Measurements from ENCODE around the gene GSN. TPM values are rescaled to one million over a fixed set of nuclear protein-coding genes. Genes with fewer than 3 reads are reported as not detected.

Gene GSN
- total and polyA plus RNA-seq, 9 of the 15 experiments (the other 6 are each of a cell fraction or from before 2014, with no cell fraction given) = 0.39 to 16.6 (median 8.2) TPM

GRCh38 chr9:121371495-121372061 lies 103.6 kb downstream of the GSN start (continued):
- TF ChIP-seq ETV6 (IDR thresholded peaks at IDR 0.05; ENCODE audit: borderline replicate concordance in 1 of 2, low read depth in 2 of 2, low read length in 1 of 2) (no peak), ETV6 (CRISPR knock-in tag; IDR thresholded peaks at IDR 0.05; ENCODE audit: borderline replicate concordance) (no peak), MYC (IDR thresholded peaks at IDR 0.05; ENCODE audit: low read depth, low read length) (no peak), MYC (CRISPR knock-in tag; IDR thresholded peaks at IDR 0.05; ENCODE audit: borderline replicate concordance, low read depth) (no peak), ZBTB12 (CRISPR knock-in tag; IDR thresholded peaks at IDR 0.05) (no peak), POLR2H (tag; IDR thresholded peaks at IDR 0.05; ENCODE audit: low read depth) (no peak), BCL6 (CRISPR knock-in tag; IDR thresholded peaks at IDR 0.05) (no peak), ZHX1 (conservative IDR thresholded peaks at IDR 0.05; ENCODE audit: low read length) (no peak), POLR3G (IDR thresholded peaks at IDR 0.05; ENCODE audit: extremely low read depth, insufficient read length, insufficient replicate concordance) (no peak), NCOR1 (IDR thresholded peaks at IDR 0.05) (0 out of 2 replicates have a peak, but pooled peaks have one; percentile 4), THAP12 (CRISPR knock-in tag; IDR thresholded peaks at IDR 0.05) (no peak), SIRT6 (IDR thresholded peaks at IDR 0.05; ENCODE audit: low read depth, low read length) (no peak), RBM25 (IDR thresholded peaks at IDR 0.05; ENCODE audit: low read depth, low read length, severe bottlenecking) (peak; percentile 56), ZNF3 (CRISPR knock-in tag; IDR thresholded peaks at IDR 0.05) (no peak), SREBF1 (IDR thresholded peaks at IDR 0.05; ENCODE audit: borderline replicate concordance, low read depth, low read length) (no peak), CBX1 (IDR thresholded peaks at IDR 0.05; ENCODE audit: low read depth) (0 out of 2 replicates have a peak, but pooled peaks have one; percentile 76)
- TF ChIP-seq, protein P1, sequence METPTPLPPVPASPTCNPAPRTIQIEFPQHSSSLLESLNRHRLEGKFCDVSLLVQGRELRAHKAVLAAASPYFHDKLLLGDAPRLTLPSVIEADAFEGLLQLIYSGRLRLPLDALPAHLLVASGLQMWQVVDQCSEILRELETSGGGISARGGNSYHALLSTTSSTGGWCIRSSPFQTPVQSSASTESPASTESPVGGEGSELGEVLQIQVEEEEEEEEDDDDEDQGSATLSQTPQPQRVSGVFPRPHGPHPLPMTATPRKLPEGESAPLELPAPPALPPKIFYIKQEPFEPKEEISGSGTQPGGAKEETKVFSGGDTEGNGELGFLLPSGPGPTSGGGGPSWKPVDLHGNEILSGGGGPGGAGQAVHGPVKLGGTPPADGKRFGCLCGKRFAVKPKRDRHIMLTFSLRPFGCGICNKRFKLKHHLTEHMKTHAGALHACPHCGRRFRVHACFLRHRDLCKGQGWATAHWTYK (CRISPR knock-in tag; IDR thresholded peaks at IDR 0.05) = no peak
- TF ChIP-seq, protein P2, sequence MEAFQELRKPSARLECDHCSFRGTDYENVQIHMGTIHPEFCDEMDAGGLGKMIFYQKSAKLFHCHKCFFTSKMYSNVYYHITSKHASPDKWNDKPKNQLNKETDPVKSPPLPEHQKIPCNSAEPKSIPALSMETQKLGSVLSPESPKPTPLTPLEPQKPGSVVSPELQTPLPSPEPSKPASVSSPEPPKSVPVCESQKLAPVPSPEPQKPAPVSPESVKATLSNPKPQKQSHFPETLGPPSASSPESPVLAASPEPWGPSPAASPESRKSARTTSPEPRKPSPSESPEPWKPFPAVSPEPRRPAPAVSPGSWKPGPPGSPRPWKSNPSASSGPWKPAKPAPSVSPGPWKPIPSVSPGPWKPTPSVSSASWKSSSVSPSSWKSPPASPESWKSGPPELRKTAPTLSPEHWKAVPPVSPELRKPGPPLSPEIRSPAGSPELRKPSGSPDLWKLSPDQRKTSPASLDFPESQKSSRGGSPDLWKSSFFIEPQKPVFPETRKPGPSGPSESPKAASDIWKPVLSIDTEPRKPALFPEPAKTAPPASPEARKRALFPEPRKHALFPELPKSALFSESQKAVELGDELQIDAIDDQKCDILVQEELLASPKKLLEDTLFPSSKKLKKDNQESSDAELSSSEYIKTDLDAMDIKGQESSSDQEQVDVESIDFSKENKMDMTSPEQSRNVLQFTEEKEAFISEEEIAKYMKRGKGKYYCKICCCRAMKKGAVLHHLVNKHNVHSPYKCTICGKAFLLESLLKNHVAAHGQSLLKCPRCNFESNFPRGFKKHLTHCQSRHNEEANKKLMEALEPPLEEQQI (IDR thresholded peaks at IDR 0.05) = peak; percentile 64; the same call in 1 of the 2 replicates

All from K562 (cell line).